K562 (cell line): ENCODE results near the gene GNRHR.

ENCODE experiments used
- DNMT1 ChIP-seq: fragments of 450-650 bp; IDR thresholded peaks from 2 replicates; pipeline ENCODE4 v1.6.1; 2016; ENCODE audit warnings: antibody characterized with exemption, mild to moderate bottlenecking
- JUND ChIP-seq, 2 experiments: IDR thresholded peaks; 2 replicates in 1 of 2; 3 replicates in 1 of 2; pipeline ENCODE4 v1.6.1; 2011; ENCODE audit warnings: borderline replicate concordance in 2 of 2, low read depth in 2 of 2, low read length in 2 of 2, improper control_type of control experiment in 1 of 2, missing biosample characterization in 1 of 2, missing genetic modification characterization in 1 of 2, missing genetic modification reagents in 1 of 2
- NFATC3 ChIP-seq: fragments of 450-650 bp; IDR thresholded peaks from 2 replicates; pipeline ENCODE4 v1.6.1; 2017; ENCODE audit warnings: mild to moderate bottlenecking
- NR2C2 ChIP-seq, 2 experiments: fragments of 200-800 bp in 1 of 2; sonication (Bioruptor generic) in 1 of 2; sonication (generic) in 1 of 2; formaldehyde crosslinking in 1 of 2; IDR thresholded peaks; 2 replicates each; pipeline versions ENCODE4 v1.6.1 to v1.8.0; 2016 to 2022; ENCODE audit warnings: mild to moderate bottlenecking in 1 of 2, missing compliant biosample characterization in 1 of 2, missing genetic modification characterization in 1 of 2, missing genetic modification reagents in 1 of 2
- ZBTB2 ChIP-seq: fragments of 450-650 bp; IDR thresholded peaks from 2 replicates; pipeline ENCODE4 v1.6.1; 2016; ENCODE audit warnings: antibody characterized with exemption
- ZBTB43 ChIP-seq: sonication (generic); formaldehyde crosslinking; IDR thresholded peaks from 2 replicates; pipeline ENCODE4 v1.8.0; 2023; ENCODE audit warnings: mild to moderate bottlenecking, missing genetic modification reagents
- ZC3H4 ChIP-seq: sonication (generic); formaldehyde crosslinking; IDR thresholded peaks from 2 replicates; pipeline ENCODE4 v1.9.0; 2021; ENCODE audit warnings: missing genetic modification reagents, borderline replicate concordance
- ZFP36 ChIP-seq: fragments of 150-350 bp; IDR thresholded peaks from 2 replicates; pipeline ENCODE4 v1.6.1; 2018; ENCODE audit warnings: low read length, low read depth; ENCODE audit not compliant: partially characterized antibody

GRCh38 chr4:67776746-67777145 is 22.6 kb upstream of the GNRHR start:
- no peak for TF ChIP-seq ZFP36
- no peak for TF ChIP-seq NFATC3
- no peak for TF ChIP-seq ZBTB2
- no peak for TF ChIP-seq ZC3H4 (CRISPR knock-in tag)
- TF ChIP-seq JUND (IDR thresholded peaks at IDR 0.05; ENCODE audit: borderline replicate concordance, low read depth, low read length) = no peak
- TF ChIP-seq JUND (tag; IDR thresholded peaks at IDR 0.05; ENCODE audit: borderline replicate concordance, low read depth, low read length) = no peak
- TF ChIP-seq NR2C2 (CRISPR knock-in tag; IDR thresholded peaks at IDR 0.05) = no peak
- no peak for TF ChIP-seq NR2C2 (tag; IDR thresholded peaks at IDR 0.05)
- no peak for TF ChIP-seq ZBTB43
- no peak for TF ChIP-seq DNMT1
